WTC11 (cell line): ENCODE measurements around the gene TRIM47. TPM values are rescaled to one million over a fixed set of nuclear protein-coding genes. Genes with fewer than 3 reads are reported as not detected.
A peak's percentile ranks its signal among the peaks of the same experiment; 100 is the strongest.

Experiments
- ATAC-seq: fragments of 200-7000 bp; cut with Tn5 transposase; 2 replicates; pipeline ENCODE4 v1.10.0; 2021; ENCODE audit warnings: mild to moderate bottlenecking, moderate library complexity
- CTCF ChIA-PET: fragments of 300-600 bp; sonication (Branson Sonifier 250); formaldehyde crosslinking; loops from one replicate; lab custom pipeline; 2021; ENCODE audit warnings: antibody characterized with exemption; lab: Charles Lee
- POLR2A ChIA-PET: fragments of 350-600 bp; sonication (Branson Sonifier 250); formaldehyde crosslinking; loops from one replicate; lab custom pipeline; 2021; ENCODE audit warnings: antibody characterized with exemption; lab: Charles Lee
- DNase-seq: peaks from one replicate; pipeline ENCODE4 v3.0.0; 2021; ENCODE audit warnings: low spot score
- H3K27ac Mint-ChIP-seq: 2 replicates; pipeline ENCODE4 v1.8.0; 2021; ENCODE audit warnings: mixed read lengths
- H3K27me3 Mint-ChIP-seq: 2 replicates; pipeline ENCODE4 v1.8.0; 2021; ENCODE audit warnings: low read depth, mild to moderate bottlenecking, moderate library complexity, mixed read lengths
- H3K36me3 Mint-ChIP-seq: 2 replicates; pipeline ENCODE4 v1.8.0; 2021; ENCODE audit warnings: mixed read lengths
- H3K4me1 Mint-ChIP-seq: 2 replicates; pipeline ENCODE4 v1.8.0; 2022; ENCODE audit warnings: mixed read lengths
- H3K4me3 Mint-ChIP-seq: 2 replicates; pipeline ENCODE4 v1.8.0; 2021; ENCODE audit warnings: mild to moderate bottlenecking, moderate library complexity, mixed read lengths
- H3K9me3 Mint-ChIP-seq: 2 replicates; pipeline ENCODE4 v1.8.0; 2021; ENCODE audit warnings: mixed read lengths
- AFF4 ChIP-seq: sonication (generic); formaldehyde crosslinking; IDR thresholded peaks from 2 replicates; pipeline ENCODE4 v1.8.1; 2023; ENCODE audit warnings: mild to moderate bottlenecking, missing genetic modification reagents, borderline replicate concordance
- ETV6 ChIP-seq: sonication (generic); formaldehyde crosslinking; IDR thresholded peaks from 2 replicates; pipeline ENCODE4 v1.8.1; 2022; ENCODE audit warnings: mild to moderate bottlenecking, missing genetic modification reagents
- FOXK1 ChIP-seq: sonication (generic); formaldehyde crosslinking; IDR thresholded peaks from 2 replicates; pipeline ENCODE4 v1.8.0; 2022; ENCODE audit warnings: mild to moderate bottlenecking, moderate library complexity, missing genetic modification reagents
- GTF2I ChIP-seq: fragments of 250-450 bp; sonication (Bioruptor Pico); conservative IDR thresholded peaks from 2 replicates; pipeline ENCODE4 v1.4.0; 2021; ENCODE audit warnings: mild to moderate bottlenecking
- HMGA2 ChIP-seq: fragments of 250-450 bp; sonication (Bioruptor Pico); IDR thresholded peaks from 2 replicates; pipeline ENCODE4 v1.4.0; 2021; ENCODE audit warnings: mild to moderate bottlenecking, moderate library complexity
- IRF2 ChIP-seq: sonication (generic); formaldehyde crosslinking; IDR thresholded peaks from 2 replicates; pipeline ENCODE4 v1.8.0; 2022; ENCODE audit warnings: low read depth, missing genetic modification reagents, borderline replicate concordance
- JUN ChIP-seq: sonication (generic); formaldehyde crosslinking; IDR thresholded peaks from 2 replicates; pipeline ENCODE4 v1.8.0; 2023; ENCODE audit warnings: mild to moderate bottlenecking, missing genetic modification reagents
- KAT7 ChIP-seq: sonication (generic); formaldehyde crosslinking; IDR thresholded peaks from 2 replicates; pipeline ENCODE4 v1.8.1; 2023; ENCODE audit warnings: missing genetic modification reagents, mild to moderate bottlenecking, borderline replicate concordance
- MYBL2 ChIP-seq: sonication (generic); formaldehyde crosslinking; IDR thresholded peaks from 2 replicates; pipeline ENCODE4 v1.8.1; 2023; ENCODE audit warnings: mild to moderate bottlenecking, moderate library complexity, missing genetic modification reagents
- NR1H2 ChIP-seq: sonication (generic); formaldehyde crosslinking; IDR thresholded peaks from 2 replicates; pipeline ENCODE4 v1.9.0; 2021; ENCODE audit warnings: mild to moderate bottlenecking, moderate library complexity, missing genetic modification reagents
- PRRX2 ChIP-seq: fragments of 250-450 bp; sonication (Bioruptor Pico); IDR thresholded peaks from 2 replicates; pipeline ENCODE4 v1.8.0; 2021; ENCODE audit warnings: mild to moderate bottlenecking
- SP1 ChIP-seq: sonication (generic); formaldehyde crosslinking; conservative IDR thresholded peaks from 2 replicates; pipeline ENCODE4 v1.8.1; 2022; ENCODE audit warnings: missing genetic modification reagents
- USF1 ChIP-seq: sonication (generic); formaldehyde crosslinking; IDR thresholded peaks from 2 replicates; pipeline ENCODE4 v1.8.0; 2022; ENCODE audit warnings: mild to moderate bottlenecking, missing genetic modification reagents
- USF2 ChIP-seq: sonication (generic); formaldehyde crosslinking; IDR thresholded peaks from 2 replicates; pipeline ENCODE4 v1.8.1; 2023; ENCODE audit warnings: mild to moderate bottlenecking, missing genetic modification reagents, moderate library complexity
- ZBTB21 ChIP-seq: sonication (generic); formaldehyde crosslinking; IDR thresholded peaks from 2 replicates; pipeline ENCODE4 v1.8.1; 2023; ENCODE audit warnings: mild to moderate bottlenecking, missing genetic modification reagents, borderline replicate concordance
- ZNF263 ChIP-seq: sonication (generic); formaldehyde crosslinking; IDR thresholded peaks from 2 replicates; pipeline ENCODE4 v1.8.1; 2022; ENCODE audit warnings: low read depth, mild to moderate bottlenecking, moderate library complexity, missing genetic modification reagents
- ZNF416 ChIP-seq: fragments of 250-450 bp; sonication (Bioruptor Pico); IDR thresholded peaks from 2 replicates; pipeline ENCODE4 v1.9.0; 2021; ENCODE audit warnings: mild to moderate bottlenecking, inconsistent platforms
- total RNA-seq: library from RNA; stranded (reverse); gene quantifications from 3 replicates; pipeline ENCODE4 v1.2.3, GENCODE V29; 2021
- TF ChIP-seq, protein P1 (sequence below): sonication (generic); formaldehyde crosslinking; IDR thresholded peaks from 2 replicates; pipeline ENCODE4 v1.8.0; 2023; ENCODE audit warnings: missing genetic modification reagents, mild to moderate bottlenecking, borderline replicate concordance
- TF ChIP-seq, protein P2 (sequence below): sonication (generic); formaldehyde crosslinking; IDR thresholded peaks from 2 replicates; pipeline ENCODE4 v1.8.0; 2022; ENCODE audit warnings: mild to moderate bottlenecking, missing genetic modification reagents
- TF ChIP-seq, protein P3 (sequence below): sonication (generic); formaldehyde crosslinking; IDR thresholded peaks from 2 replicates; pipeline ENCODE4 v1.8.1; 2022; ENCODE audit warnings: low read depth, mild to moderate bottlenecking, moderate library complexity, missing genetic modification reagents, borderline replicate concordance
- TF ChIP-seq, protein P4 (sequence below): sonication (generic); formaldehyde crosslinking; IDR thresholded peaks from 2 replicates; pipeline ENCODE4 v1.8.0; 2022; ENCODE audit warnings: mild to moderate bottlenecking, missing genetic modification reagents

The TRIM47 gene
- total RNA-seq, 1 experiment from 2014 or later = 10.0 TPM

DNA sequence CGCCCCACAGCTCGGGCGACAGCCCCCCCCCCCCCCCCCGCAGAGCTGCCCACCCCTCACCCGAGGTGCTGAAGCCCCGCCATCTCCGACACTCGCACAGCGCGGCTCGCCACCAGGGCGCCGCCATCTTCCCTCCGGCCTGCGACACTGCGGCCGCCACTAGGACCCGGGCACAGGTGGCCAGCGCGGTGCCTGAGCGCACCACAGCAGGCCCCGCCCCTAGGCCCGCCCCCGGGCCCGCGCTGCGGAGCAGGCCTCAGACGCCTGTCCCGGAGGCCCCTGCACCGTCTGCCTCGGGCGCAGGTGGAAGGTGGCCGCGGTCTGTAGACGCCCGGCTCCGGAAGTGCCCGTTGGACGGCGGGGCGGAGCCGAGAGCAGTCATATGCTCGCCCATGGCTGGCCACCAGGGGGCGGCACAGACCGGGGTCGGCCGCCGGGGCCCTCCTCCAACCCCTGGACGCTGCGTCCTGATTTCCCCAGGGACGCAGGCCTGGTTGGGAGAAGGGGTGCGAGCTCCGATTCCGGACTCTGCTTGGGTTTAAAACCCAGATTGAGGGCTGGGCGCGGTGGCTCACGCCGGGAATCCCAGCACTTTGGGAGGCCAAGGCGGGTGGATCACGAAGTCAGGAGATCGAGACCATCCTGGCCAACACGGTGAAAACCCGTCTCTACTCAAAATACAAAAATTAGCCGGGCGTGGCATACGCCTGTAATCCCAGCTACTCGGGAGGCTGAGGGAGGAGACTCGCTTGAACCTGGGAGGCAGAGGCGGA, 26.6 kb upstream of the TRIM47 start, which contains the start of gene MRPL38:
TSS of gene MRPL38 (minus strand) at position 136 of the 773 bp plus-strand sequence. CDS start at position 127, 9 bp downstream.
- Mint-ChIP-seq H3K4me1 (peaks cover 3% of the 10 kb centered on the region; the same call in 1 of the 2 replicates), H3K36me3 (peaks cover 9% of the 10 kb centered on the region; the same call in 1 of the 2 replicates), H3K27ac (peak within 1 kb of the TSS; percentile 95), H3K27me3 (no peaks in the 10 kb centered on the region), H3K4me3 (peak within 1 kb of the TSS; percentile 98), H3K9me3 (no peaks in the 10 kb centered on the region)
- ChIA-PET CTCF (interaction anchor here (0.5 to 5.8 kb wide), 57 partner anchors 10 to 589 kb away, joined by 3 to 70 read pairs (median 5); partner anchors contain the start of genes ACOX1, CDK3, FBF1 and GALR2), POLR2A (interaction anchor here (0.6 to 1.5 kb wide), 6 partner anchors 18 to 175 kb away, joined by 3 to 5 read pairs (median 3); partner anchors contain the start of genes FBF1 and WBP2)
- DNase-seq (peak; percentile 96), ATAC-seq (peak; percentile 98)
- TF ChIP-seq, protein P1, sequence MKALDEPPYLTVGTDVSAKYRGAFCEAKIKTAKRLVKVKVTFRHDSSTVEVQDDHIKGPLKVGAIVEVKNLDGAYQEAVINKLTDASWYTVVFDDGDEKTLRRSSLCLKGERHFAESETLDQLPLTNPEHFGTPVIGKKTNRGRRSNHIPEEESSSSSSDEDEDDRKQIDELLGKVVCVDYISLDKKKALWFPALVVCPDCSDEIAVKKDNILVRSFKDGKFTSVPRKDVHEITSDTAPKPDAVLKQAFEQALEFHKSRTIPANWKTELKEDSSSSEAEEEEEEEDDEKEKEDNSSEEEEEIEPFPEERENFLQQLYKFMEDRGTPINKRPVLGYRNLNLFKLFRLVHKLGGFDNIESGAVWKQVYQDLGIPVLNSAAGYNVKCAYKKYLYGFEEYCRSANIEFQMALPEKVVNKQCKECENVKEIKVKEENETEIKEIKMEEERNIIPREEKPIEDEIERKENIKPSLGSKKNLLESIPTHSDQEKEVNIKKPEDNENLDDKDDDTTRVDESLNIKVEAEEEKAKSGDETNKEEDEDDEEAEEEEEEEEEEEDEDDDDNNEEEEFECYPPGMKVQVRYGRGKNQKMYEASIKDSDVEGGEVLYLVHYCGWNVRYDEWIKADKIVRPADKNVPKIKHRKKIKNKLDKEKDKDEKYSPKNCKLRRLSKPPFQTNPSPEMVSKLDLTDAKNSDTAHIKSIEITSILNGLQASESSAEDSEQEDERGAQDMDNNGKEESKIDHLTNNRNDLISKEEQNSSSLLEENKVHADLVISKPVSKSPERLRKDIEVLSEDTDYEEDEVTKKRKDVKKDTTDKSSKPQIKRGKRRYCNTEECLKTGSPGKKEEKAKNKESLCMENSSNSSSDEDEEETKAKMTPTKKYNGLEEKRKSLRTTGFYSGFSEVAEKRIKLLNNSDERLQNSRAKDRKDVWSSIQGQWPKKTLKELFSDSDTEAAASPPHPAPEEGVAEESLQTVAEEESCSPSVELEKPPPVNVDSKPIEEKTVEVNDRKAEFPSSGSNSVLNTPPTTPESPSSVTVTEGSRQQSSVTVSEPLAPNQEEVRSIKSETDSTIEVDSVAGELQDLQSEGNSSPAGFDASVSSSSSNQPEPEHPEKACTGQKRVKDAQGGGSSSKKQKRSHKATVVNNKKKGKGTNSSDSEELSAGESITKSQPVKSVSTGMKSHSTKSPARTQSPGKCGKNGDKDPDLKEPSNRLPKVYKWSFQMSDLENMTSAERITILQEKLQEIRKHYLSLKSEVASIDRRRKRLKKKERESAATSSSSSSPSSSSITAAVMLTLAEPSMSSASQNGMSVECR (CRISPR knock-in tag) = 0 out of 2 replicates have a peak, but pooled peaks have one; percentile 11
- TF ChIP-seq IRF2 (CRISPR knock-in tag) (no peak), AFF4 (CRISPR knock-in tag) (no peak), PRRX2 (CRISPR knock-in tag) (no peak), MYBL2 (CRISPR knock-in tag) (0 out of 2 replicates have a peak, but pooled peaks have one; percentile 34), NR1H2 (CRISPR knock-in tag) (no peak), ZNF416 (0 out of 2 replicates have a peak, but pooled peaks have one; percentile 54), SP1 (peak; percentile 96), KAT7 (CRISPR knock-in tag) (peak; percentile 62; the same call in 1 of the 2 replicates), USF1 (CRISPR knock-in tag) (0 out of 2 replicates have a peak, but pooled peaks have one; percentile 10), HMGA2 (CRISPR knock-in tag) (0 out of 2 replicates have a peak, but pooled peaks have one; percentile 28), ZBTB21 (CRISPR knock-in tag) (no peak), JUN (CRISPR knock-in tag) (no peak), ETV6 (CRISPR knock-in tag) (peak; percentile 40; the same call in 1 of the 2 replicates), FOXK1 (CRISPR knock-in tag) (peak; percentile 11; the same call in 1 of the 2 replicates), GTF2I (CRISPR knock-in tag) (0 out of 2 replicates have a peak, but pooled peaks have one; percentile 33), ZNF263 (CRISPR knock-in tag) (no peak), USF2 (CRISPR knock-in tag) (peak; percentile 59)
- TF ChIP-seq, protein P2, sequence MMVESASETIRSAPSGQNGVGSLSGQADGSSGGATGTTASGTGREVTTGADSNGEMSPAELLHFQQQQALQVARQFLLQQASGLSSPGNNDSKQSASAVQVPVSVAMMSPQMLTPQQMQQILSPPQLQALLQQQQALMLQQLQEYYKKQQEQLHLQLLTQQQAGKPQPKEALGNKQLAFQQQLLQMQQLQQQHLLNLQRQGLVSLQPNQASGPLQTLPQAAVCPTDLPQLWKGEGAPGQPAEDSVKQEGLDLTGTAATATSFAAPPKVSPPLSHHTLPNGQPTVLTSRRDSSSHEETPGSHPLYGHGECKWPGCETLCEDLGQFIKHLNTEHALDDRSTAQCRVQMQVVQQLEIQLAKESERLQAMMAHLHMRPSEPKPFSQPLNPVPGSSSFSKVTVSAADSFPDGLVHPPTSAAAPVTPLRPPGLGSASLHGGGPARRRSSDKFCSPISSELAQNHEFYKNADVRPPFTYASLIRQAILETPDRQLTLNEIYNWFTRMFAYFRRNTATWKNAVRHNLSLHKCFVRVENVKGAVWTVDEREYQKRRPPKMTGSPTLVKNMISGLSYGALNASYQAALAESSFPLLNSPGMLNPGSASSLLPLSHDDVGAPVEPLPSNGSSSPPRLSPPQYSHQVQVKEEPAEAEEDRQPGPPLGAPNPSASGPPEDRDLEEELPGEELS (CRISPR knock-in tag) = peak; percentile 27
- TF ChIP-seq, protein P3, sequence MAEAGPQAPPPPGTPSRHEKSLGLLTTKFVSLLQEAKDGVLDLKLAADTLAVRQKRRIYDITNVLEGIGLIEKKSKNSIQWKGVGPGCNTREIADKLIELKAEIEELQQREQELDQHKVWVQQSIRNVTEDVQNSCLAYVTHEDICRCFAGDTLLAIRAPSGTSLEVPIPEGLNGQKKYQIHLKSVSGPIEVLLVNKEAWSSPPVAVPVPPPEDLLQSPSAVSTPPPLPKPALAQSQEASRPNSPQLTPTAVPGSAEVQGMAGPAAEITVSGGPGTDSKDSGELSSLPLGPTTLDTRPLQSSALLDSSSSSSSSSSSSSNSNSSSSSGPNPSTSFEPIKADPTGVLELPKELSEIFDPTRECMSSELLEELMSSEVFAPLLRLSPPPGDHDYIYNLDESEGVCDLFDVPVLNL (CRISPR knock-in tag) = no peak
- TF ChIP-seq, protein P4, sequence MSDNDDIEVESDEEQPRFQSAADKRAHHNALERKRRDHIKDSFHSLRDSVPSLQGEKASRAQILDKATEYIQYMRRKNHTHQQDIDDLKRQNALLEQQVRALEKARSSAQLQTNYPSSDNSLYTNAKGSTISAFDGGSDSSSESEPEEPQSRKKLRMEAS (CRISPR knock-in tag) = peak; percentile 84
